GM19035 (cell line): ENCODE measurements around the gene ZNF609.
A peak's percentile ranks its signal among the peaks of the same experiment; 100 is the strongest.
"Not testable (repeated sequence)": the region's sequence is repeated elsewhere in the genome, so short reads cannot be mapped to it uniquely, and the experiment has no call there.

Experiments used
- ATAC-seq: cut with Tn5 transposase; IDR thresholded peaks from one replicate; pipeline ENCODE4 v1.9.1; 2021; ENCODE audit not compliant: unreplicated experiment

Gene ZNF609

GRCh38 chr15:64580696-64581407, 120.5 kb downstream of the ZNF609 start:
- ATAC-seq, result no peak

GRCh38 chr15:64581408-64581761, 121.0 kb downstream of the ZNF609 start:
- ATAC-seq, result no peak

DNA sequence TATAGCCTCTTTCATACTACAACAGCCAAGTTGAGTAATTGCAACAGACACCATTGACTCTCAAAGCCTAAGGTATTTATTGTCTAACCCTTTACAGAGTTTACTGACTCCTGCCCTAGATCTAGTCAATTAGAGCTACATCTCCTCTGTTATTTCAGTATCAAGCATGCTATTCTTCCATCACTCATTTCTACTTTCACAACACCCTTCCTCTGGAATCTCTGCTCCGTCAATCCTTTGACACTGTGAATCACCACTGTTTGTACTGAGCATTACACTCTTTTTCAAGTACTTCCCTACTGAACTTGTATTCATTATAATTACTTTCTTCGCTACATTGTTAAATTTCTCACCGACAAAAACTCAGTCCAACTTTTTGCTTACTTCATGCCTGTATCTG, 121.8 kb downstream of the ZNF609 start:
- ATAC-seq, result no peak

DNA sequence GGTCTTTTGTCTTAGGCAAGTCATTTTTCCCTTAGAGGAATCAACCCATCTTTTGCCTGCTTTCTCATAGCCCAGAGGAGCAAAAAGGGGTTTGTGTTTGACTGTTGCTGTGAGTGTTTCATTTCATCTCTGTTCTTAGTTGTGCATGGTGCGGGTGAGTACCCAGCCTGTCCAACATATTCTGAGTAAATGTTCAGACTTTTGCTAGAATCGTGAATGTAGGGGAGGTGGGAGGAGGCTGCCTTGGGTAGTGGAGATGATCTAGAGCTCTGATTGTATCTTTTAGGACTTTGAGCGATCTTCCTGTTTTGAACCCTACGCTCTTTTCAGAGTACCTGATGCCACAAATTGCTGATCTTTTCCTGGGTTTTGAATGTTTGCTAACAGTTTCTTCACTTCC, 123.1 kb downstream of the ZNF609 start:
- ATAC-seq, result no peak

GRCh38 chr15:64583983-64584382, 123.6 kb downstream of the ZNF609 start:
- no peak for ATAC-seq

DNA sequence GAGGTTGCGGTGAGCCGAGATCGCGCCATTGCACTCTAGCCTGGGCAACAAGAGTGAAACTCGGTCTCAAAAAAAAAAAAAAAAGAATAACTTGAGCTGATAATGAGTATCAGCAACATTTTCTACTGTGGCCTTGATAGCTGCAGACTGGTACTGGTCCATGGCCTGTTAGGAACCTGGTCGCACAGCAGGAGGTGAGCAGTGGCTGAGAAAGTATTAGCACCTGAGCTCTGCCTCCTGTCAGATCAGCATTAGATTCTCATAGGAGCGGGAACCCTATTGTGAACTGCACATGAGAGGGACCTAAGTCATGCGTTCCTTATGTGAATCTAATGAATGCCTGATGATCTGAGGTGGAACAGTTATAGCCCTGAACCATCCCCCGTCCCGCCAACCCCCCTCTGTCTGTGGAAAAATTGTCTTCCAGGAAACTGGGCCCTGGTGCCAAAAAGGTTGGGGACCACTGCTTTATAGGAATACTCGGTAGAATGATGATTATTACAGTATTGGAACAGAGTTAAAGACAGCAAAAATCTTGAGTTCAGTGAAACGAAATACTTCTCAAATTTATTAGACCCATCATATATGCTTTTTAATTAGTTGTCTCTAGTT, 126.0 kb downstream of the ZNF609 start:
- no peak for ATAC-seq

DNA sequence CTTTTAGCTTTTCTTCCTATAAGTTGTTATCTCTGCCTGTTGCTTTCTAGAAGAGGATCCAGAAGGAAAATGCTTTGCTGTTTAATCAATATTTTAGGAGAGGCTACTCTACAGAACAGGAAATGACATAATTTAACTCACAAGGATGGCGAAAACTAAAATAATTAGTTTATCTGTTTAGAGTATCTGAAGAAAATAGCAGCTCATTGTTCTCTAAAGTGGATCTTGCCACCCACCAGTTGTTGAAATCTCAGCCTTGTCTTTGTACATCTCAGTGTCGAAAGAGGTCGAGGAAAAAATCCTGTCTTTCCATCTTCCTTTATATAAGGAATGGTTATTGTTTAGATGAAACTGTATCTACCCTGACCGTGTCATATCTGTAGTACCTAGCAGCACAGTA, 126.6 kb downstream of the ZNF609 start:
- ATAC-seq, result no peak

GRCh38 chr15:64589435-64590084, 129.2 kb downstream of the ZNF609 start:
- ATAC-seq, result no peak

- not testable (repeated sequence) for ATAC-seq
Observed at GRCh38 chr15:64592845-64593244, 132.5 kb downstream of the ZNF609 start.

- ATAC-seq, result peak; percentile 66
Observed at GRCh38 chr15:64596701-64597476, 136.5 kb downstream of the ZNF609 start.

DNA sequence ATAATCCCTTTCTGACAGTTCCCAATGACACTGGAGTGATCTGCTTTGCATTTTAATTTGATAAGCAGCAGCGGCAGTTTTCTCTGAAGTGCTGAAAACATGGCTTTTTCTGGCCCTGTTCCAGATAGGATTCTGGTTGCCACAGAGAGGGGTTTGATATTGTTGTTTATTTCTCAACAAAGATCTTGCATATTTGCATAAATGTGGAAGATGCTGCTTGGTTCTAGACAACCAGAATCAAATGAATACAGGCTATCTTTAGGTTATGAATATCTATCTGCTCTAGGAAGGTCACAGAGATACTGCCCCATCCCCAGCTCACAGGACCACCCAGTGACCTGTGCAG, 137.1 kb downstream of the ZNF609 start:
- ATAC-seq, result no peak

DNA sequence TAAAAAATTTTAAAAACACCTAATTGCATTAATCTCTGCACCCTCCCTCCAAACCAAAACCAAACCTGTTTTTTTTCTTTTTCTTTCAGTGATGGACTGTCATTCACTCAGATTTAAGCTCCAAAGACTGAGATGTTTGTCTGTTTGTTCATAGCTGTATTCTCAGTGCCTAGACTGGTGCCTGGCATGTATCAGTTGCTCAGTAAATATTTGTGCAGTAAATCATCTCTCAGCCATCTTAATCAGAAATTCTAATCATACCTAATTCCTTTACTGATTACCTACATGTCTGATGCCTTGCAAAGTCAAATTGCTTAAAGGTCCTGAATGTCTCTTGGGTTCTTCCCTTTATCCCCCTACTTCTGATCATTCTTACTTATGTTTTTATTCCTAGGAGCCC, 138.8 kb downstream of the ZNF609 start:
- ATAC-seq, result no peak

DNA sequence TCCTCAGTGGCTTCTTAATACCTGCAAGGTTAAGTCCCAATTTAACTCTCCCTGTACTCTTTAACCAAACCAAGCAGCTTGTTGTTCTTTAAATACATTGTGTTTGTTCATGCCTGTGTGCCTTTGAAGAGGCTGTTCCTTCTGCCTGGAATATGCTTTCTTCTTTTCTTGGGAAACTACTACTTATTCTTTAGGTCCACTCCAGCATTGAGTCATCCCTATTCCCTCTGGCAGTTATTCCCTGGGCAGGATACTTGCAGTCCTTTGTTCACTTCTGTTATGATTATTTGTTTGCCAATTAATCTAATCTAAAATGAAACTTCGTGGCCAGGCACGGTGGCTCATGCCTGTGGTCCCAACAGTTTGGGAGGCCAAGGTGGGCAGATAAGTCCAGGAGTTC, 139.3 kb downstream of the ZNF609 start:
- ATAC-seq, result no peak

DNA sequence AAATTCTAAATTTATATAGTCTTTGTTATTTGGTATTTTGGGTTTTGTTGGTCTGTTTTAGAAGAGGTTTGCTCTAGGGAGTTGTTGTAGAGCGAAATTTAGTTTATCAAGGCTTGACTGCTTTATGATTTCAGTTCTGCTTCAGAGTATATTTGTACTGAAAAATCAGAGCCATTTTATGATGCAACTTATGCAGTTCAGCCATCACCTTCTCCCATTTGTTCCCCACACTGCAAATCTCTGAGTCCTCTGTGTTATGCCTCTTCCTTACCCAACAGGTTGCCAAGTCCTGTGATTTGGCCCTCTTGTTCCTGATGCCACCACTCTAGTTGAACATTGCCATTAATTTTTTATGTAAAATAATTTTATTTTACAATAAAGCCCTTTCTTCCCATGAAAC, 140.4 kb downstream of the ZNF609 start:
- no peak for ATAC-seq

DNA sequence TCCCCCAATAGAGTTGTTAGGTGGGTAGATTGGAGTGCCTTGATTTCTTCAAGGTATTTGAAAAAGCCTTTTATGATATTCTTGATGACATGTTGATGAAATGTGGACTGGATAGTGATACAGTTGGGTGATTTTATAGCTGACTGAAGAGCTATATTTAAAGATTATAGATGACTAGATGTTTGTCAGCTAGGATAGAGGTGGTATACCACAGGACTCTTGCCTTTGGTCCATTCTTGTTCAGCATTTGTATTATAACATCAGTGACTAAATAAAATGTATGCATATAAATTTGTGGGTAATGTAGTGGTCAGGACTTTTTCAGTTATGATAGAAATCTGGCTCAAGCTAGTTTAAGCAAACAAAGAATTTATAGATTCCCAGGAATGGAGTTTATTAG, 143.9 kb downstream of the ZNF609 start:
- ATAC-seq, result no peak

GRCh38 chr15:64607416-64607815, 147.0 kb downstream of the ZNF609 start:
- not testable (repeated sequence) for ATAC-seq

DNA sequence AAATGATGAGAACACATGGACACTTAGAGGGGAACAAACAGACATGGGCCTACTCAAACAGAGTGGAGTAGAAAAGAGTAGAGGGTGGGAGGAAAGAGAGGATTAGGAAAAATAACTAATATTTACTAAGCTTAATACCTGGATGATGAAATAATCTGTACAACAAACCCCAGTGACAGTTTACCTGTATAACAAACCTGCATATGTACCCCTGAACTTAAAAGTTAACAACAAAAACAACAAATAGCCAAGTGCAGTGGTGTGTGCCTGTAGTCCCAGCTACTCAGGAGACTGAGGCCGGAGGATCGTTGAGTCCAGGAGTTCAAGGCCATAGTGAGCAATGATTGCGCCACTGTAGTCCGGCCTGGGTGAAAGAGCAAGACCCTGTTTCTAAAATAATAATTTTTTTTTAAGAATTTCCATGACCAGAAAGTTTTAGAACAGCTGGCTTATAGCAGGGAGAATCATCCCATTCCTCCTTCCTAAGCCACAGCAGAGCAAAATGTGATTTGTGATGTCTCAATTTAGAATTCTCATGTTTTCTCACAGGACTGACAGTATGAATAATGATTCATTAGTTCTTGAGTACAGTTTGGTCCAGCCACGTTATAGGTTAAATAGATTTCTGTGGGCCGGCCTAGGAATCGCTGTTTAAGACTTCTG, 150.0 kb downstream of the ZNF609 start:
- no peak for ATAC-seq

GRCh38 chr15:64611085-64611725, 150.8 kb downstream of the ZNF609 start:
- no peak for ATAC-seq

- no peak for ATAC-seq
Observed at GRCh38 chr15:64614519-64614918, 154.1 kb downstream of the ZNF609 start.

GRCh38 chr15:64617727-64618126, 157.3 kb downstream of the ZNF609 start:
- no peak for ATAC-seq

DNA sequence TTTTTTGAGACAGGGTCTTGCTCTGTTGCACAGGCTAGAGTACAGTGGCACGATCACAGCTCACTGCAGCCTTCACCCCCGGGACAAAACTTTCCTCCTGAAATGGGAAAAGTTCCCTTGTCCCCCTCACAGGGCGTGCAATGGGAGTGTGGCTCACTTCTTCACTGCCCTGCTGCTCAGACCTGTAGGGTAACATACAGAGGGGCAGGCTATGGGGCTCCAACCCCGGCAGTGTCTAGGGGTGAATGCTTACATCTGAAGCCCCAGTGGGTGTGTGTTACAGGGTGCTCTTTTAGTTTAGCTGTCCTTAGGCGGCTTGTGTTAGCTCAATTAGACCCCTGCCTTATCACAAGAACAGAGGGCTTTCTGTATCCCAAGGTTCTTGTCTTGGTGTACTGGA, 157.8 kb downstream of the ZNF609 start:
- no peak for ATAC-seq
